Measurements from ENCODE around the gene VGLL4. TPM values are rescaled to one million over a fixed set of nuclear protein-coding genes. Genes with fewer than 3 reads are reported as not detected.

VGLL4 gene
- total RNA-seq, 1 experiment from 2014 or later: 42.1 TPM

- H3K9me3 Mint-ChIP-seq: peaks cover 0 to 4% of the 10 kb centered on the region in 2 experiments; a peak in 1 of 5 replicates
- no peak overlapping the region for H3K9ac ChIP-seq (ENCODE audit: extremely low read depth, insufficient read length, low read length)
- no peak overlapping the region for H3K4ac ChIP-seq (ENCODE audit: low read depth, low read length)
- no peak overlapping the region for H2BK12ac ChIP-seq (ENCODE audit: insufficient read length, low read depth, low read length)
- no peak overlapping the region for H2BK15ac ChIP-seq (ENCODE audit: low read depth, low read length)
- no peaks in the 10 kb centered on the region; the same call in 1 of the 2 replicates for H3K79me2 ChIP-seq (ENCODE audit: insufficient read depth, low read length)
- H4K91ac ChIP-seq (ENCODE audit: insufficient read length, low read depth, low read length): no peak overlapping the region
- no peak overlapping the region for H3T11ph ChIP-seq (ENCODE audit: low read length)
- no peaks in the 10 kb centered on the region for H3K27me3 Mint-ChIP-seq (ENCODE audit: low read depth)
- H3K23me2 ChIP-seq (ENCODE audit: insufficient read length, low read depth, low read length, poor library complexity, severe bottlenecking): no peaks in the 10 kb centered on the region
- peaks cover 0 to 2% (median 0%) of the 10 kb centered on the region in 3 experiments; a peak in 1 of 7 replicates for H3K36me3 Mint-ChIP-seq (ENCODE audit: insufficient read depth in 1 of 3, low read depth in 3 of 3)
- H3K4me1 ChIP-seq (ENCODE audit: insufficient read depth, low read length): peaks cover 2% of the 10 kb centered on the region; the same call in 1 of the 2 replicates
- TF ChIP-seq, protein P1, sequence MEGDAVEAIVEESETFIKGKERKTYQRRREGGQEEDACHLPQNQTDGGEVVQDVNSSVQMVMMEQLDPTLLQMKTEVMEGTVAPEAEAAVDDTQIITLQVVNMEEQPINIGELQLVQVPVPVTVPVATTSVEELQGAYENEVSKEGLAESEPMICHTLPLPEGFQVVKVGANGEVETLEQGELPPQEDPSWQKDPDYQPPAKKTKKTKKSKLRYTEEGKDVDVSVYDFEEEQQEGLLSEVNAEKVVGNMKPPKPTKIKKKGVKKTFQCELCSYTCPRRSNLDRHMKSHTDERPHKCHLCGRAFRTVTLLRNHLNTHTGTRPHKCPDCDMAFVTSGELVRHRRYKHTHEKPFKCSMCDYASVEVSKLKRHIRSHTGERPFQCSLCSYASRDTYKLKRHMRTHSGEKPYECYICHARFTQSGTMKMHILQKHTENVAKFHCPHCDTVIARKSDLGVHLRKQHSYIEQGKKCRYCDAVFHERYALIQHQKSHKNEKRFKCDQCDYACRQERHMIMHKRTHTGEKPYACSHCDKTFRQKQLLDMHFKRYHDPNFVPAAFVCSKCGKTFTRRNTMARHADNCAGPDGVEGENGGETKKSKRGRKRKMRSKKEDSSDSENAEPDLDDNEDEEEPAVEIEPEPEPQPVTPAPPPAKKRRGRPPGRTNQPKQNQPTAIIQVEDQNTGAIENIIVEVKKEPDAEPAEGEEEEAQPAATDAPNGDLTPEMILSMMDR (conservative IDR thresholded peaks at IDR 0.05): peak; percentile 70
- H4K8ac ChIP-seq (replicated peaks; ENCODE audit: insufficient read length, low read depth, low read length): no peak overlapping the region
- peaks cover 5 to 8% of the 10 kb centered on the region in 2 experiments for H3K4me1 Mint-ChIP-seq
- H3K56ac ChIP-seq (ENCODE audit: insufficient read length, low read depth, low read length): no peak overlapping the region
- H3K23ac ChIP-seq (ENCODE audit: insufficient read length, low read depth, low read length): no peak overlapping the region
- no peak overlapping the region for H3K27ac Mint-ChIP-seq
- no CpG with 5 or more reads among the region's 2 CpGs for WGBS (ENCODE audit: extremely low coverage, insufficient read length, low lambda C conversion rate)
- H4K20me1 ChIP-seq (ENCODE audit: control insufficient read depth, insufficient read depth, insufficient read length): no peaks in the 10 kb centered on the region
- no peak overlapping the region for H2BK20ac ChIP-seq (ENCODE audit: low read depth, low read length, poor library complexity, severe bottlenecking)
- no peak overlapping the region for H2AFZ ChIP-seq (ENCODE audit: low read length)
- H3K27me3 ChIP-seq (ENCODE audit: insufficient read depth, low read length): no peaks in the 10 kb centered on the region
- no peak overlapping the region for H3K14ac ChIP-seq (ENCODE audit: insufficient read depth, low read length)
- H3K79me1 ChIP-seq (ENCODE audit: insufficient read depth, low read depth, low read length, poor library complexity, severe bottlenecking): no peaks in the 10 kb centered on the region
- H3K4me2 ChIP-seq (ENCODE audit: insufficient read depth, insufficient read length, low read length): no peak overlapping the region
- no peaks in the 10 kb centered on the region for H3K9me3 ChIP-seq (ENCODE audit: control insufficient read depth, low read depth, low read length)
- H3K27ac ChIP-seq (ENCODE audit: insufficient read length, low read depth, low read length): no peak overlapping the region
- H2BK120ac ChIP-seq (ENCODE audit: low read depth, low read length, poor library complexity, severe bottlenecking): no peak overlapping the region
- no peak overlapping the region for H2AK5ac ChIP-seq (ENCODE audit: insufficient read length, low read length)
- H4K5ac ChIP-seq (ENCODE audit: insufficient read length, low read depth, low read length): no peak overlapping the region
- no peak overlapping the region for H3K18ac ChIP-seq (ENCODE audit: insufficient read length, low read depth, low read length)
- H2BK5ac ChIP-seq (ENCODE audit: insufficient read length, low read length): no peak overlapping the region
- no peak overlapping the region for H3K4me3 Mint-ChIP-seq
- no peak for DNase-seq
Observed at GRCh38 chr3:11662392-11662990, 18.8 kb upstream of the VGLL4 start.

Measured in H9 (cell line).